GM18870 (cell line): ENCODE measurements around the gene FRY.

Experiments used
- ATAC-seq: cut with Tn5 transposase; IDR thresholded peaks from one replicate; pipeline ENCODE4 v1.9.1; 2021; ENCODE audit warnings: moderate library complexity; ENCODE audit not compliant: unreplicated experiment

FRY gene

GRCh38 chr13:32208860-32209259 is 177.3 kb downstream of the FRY start:
- no peak for ATAC-seq

- ATAC-seq = no peak
Measured at GRCh38 chr13:32209652-32210051, 178.1 kb downstream of the FRY start.

GRCh38 chr13:32210101-32210500 is 178.5 kb downstream of the FRY start:
- ATAC-seq = no peak

GRCh38 chr13:32211813-32212212 is 180.2 kb downstream of the FRY start:
- ATAC-seq = no peak

GRCh38 chr13:32212421-32212820 is 180.8 kb downstream of the FRY start:
- no peak for ATAC-seq

GRCh38 chr13:32213626-32214025 is 182.1 kb downstream of the FRY start:
- no peak for ATAC-seq

GRCh38 chr13:32214071-32214470 is 182.5 kb downstream of the FRY start:
- ATAC-seq = no peak

GRCh38 chr13:32216281-32216680 is 184.7 kb downstream of the FRY start:
- no peak for ATAC-seq

- ATAC-seq = no peak
Measured at GRCh38 chr13:32222046-32222676, 190.6 kb downstream of the FRY start.

GRCh38 chr13:32224916-32225315 is 193.3 kb downstream of the FRY start:
- ATAC-seq = no peak

GRCh38 chr13:32225481-32225931 is 193.9 kb downstream of the FRY start:
- ATAC-seq = no peak

- no peak for ATAC-seq
Measured at GRCh38 chr13:32228330-32229041, 196.9 kb downstream of the FRY start.

GRCh38 chr13:32229443-32229842 is 197.9 kb downstream of the FRY start:
- ATAC-seq = no peak

GRCh38 chr13:32232263-32232662 is 200.7 kb downstream of the FRY start:
- ATAC-seq = no peak

GRCh38 chr13:32233062-32233461 is 201.5 kb downstream of the FRY start:
- ATAC-seq = no peak

GRCh38 chr13:32234914-32235313 is 203.3 kb downstream of the FRY start:
- ATAC-seq = no peak

- no peak for ATAC-seq
Measured at GRCh38 chr13:32237681-32238080, 206.1 kb downstream of the FRY start.

- no peak for ATAC-seq
Measured at GRCh38 chr13:32243695-32244094, 212.1 kb downstream of the FRY start.

- ATAC-seq = no peak
Measured at GRCh38 chr13:32245555-32245954, 214.0 kb downstream of the FRY start.

GRCh38 chr13:32246468-32246867 is 214.9 kb downstream of the FRY start:
- no peak for ATAC-seq

- no peak for ATAC-seq
Measured at GRCh38 chr13:32247887-32248286, 216.3 kb downstream of the FRY start.

- ATAC-seq = no peak
Measured at GRCh38 chr13:32248801-32249200, 217.2 kb downstream of the FRY start.
